Activated CD8-positive, alpha-beta T cell treated with anti-CD3 and anti-CD28 coated beads, Interleukin-2, amount 10 ng/mL, durations not matched to agents 7 days and 5 days (primary cell): ENCODE results near the gene OSTM1. TPM values are rescaled to one million over a fixed set of nuclear protein-coding genes. Genes with fewer than 3 reads are reported as not detected.

ENCODE experiments used
- ATAC-seq: fragments of 150-1000 bp; cut with Tn5 transposase; one replicate; pipeline ENCODE4 v1.10.0; 2021; ENCODE audit warnings: moderate library complexity
- CTCF ChIA-PET: fragments of 350-600 bp; sonication (Branson Sonifier 250); formaldehyde crosslinking; loops from one replicate; lab custom pipeline; 2021; ENCODE audit warnings: antibody characterized with exemption; lab: Charles Lee
- POLR2A ChIA-PET: fragments of 350-600 bp; sonication (Branson Sonifier 250); formaldehyde crosslinking; loops from one replicate; lab custom pipeline; 2021; ENCODE audit warnings: antibody characterized with exemption; lab: Charles Lee
- DNase-seq: peaks from one replicate; pipeline ENCODE4 v3.0.0-alpha.2; 2020
- H3K27ac Mint-ChIP-seq: one replicate; pipeline ENCODE4 v1.8.0; 2021; ENCODE audit warnings: mild to moderate bottlenecking, mixed read lengths
- H3K27me3 Mint-ChIP-seq: one replicate; pipeline ENCODE4 v1.8.0; 2021; ENCODE audit warnings: low read depth, mixed read lengths
- H3K36me3 Mint-ChIP-seq: one replicate; pipeline ENCODE4 v1.8.0; 2021; ENCODE audit warnings: low read depth, mixed read lengths
- H3K4me1 Mint-ChIP-seq: one replicate; pipeline ENCODE4 v1.8.0; 2021; ENCODE audit warnings: low read depth, mixed read lengths
- H3K4me3 Mint-ChIP-seq: one replicate; pipeline ENCODE4 v1.8.0; 2021; ENCODE audit warnings: mild to moderate bottlenecking, mixed read lengths
- H3K9me3 Mint-ChIP-seq: one replicate; pipeline ENCODE4 v1.8.0; 2022; ENCODE audit warnings: mixed read lengths; ENCODE audit not compliant: insufficient read depth
- total RNA-seq, 2 experiments: library from RNA; stranded (reverse); gene quantifications; one replicate each; pipeline ENCODE4 v1.2.3, GENCODE V29; 2021

Gene OSTM1
- total RNA-seq, 2 experiments from 2014 or later, result 25.2 to 25.5 TPM

DNA sequence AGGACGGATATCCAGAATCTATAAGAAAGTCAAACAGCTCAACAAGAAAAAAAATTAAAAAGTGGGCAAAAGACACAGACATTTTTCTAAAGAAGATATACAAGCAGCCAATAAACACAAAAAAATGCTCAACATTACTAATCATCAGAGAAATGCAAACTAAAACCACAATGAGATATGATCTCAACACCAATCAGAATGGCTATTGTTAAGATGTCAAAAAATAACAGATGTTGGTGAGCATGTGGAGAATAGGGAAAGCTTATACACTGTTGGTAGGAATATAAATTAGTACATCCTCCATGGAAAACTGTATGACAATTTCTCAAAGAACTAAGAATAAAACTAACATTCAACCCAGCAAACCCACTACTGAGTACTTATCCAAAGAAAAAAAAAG is 23.3 kb upstream of the OSTM1 start:
- ChIA-PET CTCF (no interaction called here), POLR2A (no interaction called here)
- peaks cover 21% of the 10 kb centered on the region for H3K27me3 Mint-ChIP-seq
- H3K9me3 Mint-ChIP-seq, result no peaks in the 10 kb centered on the region
- H3K4me3 Mint-ChIP-seq, result no peak overlapping the region
- no peak for DNase-seq
- H3K27ac Mint-ChIP-seq, result no peak overlapping the region
- H3K36me3 Mint-ChIP-seq, result no peaks in the 10 kb centered on the region
- ATAC-seq, result no peak
- H3K4me1 Mint-ChIP-seq, result no peaks in the 10 kb centered on the region

DNA sequence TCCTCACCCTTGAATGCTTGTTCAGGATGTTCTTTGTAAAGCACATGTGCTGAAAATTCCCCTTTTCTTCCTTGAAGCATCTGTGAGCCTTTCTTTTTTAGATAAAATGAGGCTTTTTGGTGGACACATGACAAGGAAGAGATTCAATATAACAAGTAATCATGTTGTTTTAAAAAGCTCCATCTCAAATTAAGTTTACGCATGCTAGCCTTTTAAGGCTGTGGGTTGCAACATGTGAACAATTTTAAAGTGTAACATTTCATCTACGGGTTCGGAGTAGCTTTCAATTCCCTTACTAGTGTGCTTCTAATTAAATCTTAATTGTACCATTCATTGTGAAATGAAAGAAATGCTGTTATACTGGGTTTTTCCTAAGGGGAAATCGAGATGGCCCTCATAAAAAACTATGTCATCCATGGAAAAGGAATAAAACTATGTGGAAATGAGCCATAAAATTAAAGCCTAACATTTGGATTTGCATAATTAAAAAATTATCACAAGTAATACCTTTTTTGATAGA is 19.3 kb upstream of the OSTM1 start:
- Mint-ChIP-seq H3K4me1 (no peaks in the 10 kb centered on the region), H3K4me3 (no peak overlapping the region), H3K27me3 (peaks cover 28% of the 10 kb centered on the region), H3K9me3 (no peaks in the 10 kb centered on the region), H3K27ac (no peak overlapping the region), H3K36me3 (no peaks in the 10 kb centered on the region)
- ChIA-PET POLR2A (no interaction called here), CTCF (no interaction called here)
- no peak for ATAC-seq
- DNase-seq, result no peak

DNA sequence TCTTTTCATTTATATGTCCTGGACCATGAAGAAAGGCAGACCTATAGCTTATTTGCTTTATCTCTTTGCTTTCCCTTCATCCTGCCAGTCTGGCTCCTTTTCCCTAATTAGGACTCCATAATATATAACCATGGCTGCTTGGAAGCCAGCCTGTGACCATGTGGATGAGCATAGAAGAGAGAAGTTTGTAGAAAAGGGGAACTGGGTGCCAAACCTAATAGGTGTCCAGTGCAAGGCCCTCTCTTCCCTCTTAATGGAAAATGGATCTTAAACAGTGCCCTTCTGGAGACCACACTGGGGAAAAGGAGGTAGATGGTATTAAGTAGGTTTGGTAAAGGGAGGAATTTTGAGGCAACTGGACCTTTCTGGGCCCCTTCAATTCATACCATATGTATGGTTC is 16.7 kb upstream of the OSTM1 start:
- POLR2A ChIA-PET, result no interaction called here
- peaks cover 29% of the 10 kb centered on the region for H3K27me3 Mint-ChIP-seq

DNA sequence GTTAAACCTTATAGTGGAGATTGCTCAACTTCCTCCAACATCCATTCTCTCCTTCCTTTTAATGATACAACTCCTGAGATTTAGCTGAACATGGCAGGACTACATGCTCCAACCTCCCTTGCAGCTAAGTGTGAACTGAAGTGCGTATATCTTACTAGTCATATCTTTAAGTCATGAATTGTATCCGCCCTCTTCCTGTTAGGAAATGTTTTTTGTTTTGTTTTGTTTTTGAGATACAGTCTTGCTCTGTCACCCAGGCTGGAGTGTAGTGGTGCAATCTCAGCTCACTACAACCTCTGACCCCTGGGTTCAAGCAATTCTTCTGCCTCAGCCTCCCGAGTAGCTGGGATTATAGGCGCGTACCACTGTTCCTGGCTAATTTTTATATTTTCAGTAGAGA is 8.8 kb upstream of the OSTM1 start:
- no peak for DNase-seq
- no peak overlapping the region for H3K27ac Mint-ChIP-seq
- ChIA-PET CTCF (no interaction called here), POLR2A (no interaction called here)
- no peak for ATAC-seq
- H3K4me1 Mint-ChIP-seq, result no peaks in the 10 kb centered on the region
- H3K4me3 Mint-ChIP-seq, result no peak overlapping the region
- H3K9me3 Mint-ChIP-seq, result no peaks in the 10 kb centered on the region
- H3K27me3 Mint-ChIP-seq, result peaks cover 39% of the 10 kb centered on the region
- no peaks in the 10 kb centered on the region for H3K36me3 Mint-ChIP-seq

More for the DNA sequence above, 16.7 kb upstream of the OSTM1 start:
- DNase-seq, result no peak
- ATAC-seq, result no peak
- Mint-ChIP-seq H3K27ac (no peak overlapping the region), H3K4me1 (no peaks in the 10 kb centered on the region), H3K9me3 (no peaks in the 10 kb centered on the region), H3K36me3 (no peaks in the 10 kb centered on the region), H3K4me3 (no peak overlapping the region)
- CTCF ChIA-PET, result no interaction called here

DNA sequence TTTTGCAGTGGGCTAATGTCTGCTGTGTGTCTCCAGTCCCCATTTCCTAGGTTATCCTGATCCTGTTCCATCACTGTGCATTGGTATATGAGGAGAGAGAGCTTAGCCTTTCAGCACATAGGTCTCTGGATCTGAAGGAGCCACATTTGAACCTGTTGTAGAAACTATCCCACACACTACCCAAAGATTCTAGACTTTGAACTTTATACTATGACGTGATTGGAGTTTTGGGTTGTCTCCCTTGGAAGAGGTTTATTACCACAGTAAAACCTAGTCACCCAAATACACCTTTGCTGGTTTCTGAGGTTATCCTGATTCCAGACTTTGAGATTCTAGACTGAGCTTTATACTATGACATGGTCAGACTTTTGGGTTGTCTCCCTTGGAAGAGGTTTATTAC is 8.0 kb upstream of the OSTM1 start:
- POLR2A ChIA-PET, result no interaction called here
- no peaks in the 10 kb centered on the region for H3K9me3 Mint-ChIP-seq
- no peak for ATAC-seq

DNA sequence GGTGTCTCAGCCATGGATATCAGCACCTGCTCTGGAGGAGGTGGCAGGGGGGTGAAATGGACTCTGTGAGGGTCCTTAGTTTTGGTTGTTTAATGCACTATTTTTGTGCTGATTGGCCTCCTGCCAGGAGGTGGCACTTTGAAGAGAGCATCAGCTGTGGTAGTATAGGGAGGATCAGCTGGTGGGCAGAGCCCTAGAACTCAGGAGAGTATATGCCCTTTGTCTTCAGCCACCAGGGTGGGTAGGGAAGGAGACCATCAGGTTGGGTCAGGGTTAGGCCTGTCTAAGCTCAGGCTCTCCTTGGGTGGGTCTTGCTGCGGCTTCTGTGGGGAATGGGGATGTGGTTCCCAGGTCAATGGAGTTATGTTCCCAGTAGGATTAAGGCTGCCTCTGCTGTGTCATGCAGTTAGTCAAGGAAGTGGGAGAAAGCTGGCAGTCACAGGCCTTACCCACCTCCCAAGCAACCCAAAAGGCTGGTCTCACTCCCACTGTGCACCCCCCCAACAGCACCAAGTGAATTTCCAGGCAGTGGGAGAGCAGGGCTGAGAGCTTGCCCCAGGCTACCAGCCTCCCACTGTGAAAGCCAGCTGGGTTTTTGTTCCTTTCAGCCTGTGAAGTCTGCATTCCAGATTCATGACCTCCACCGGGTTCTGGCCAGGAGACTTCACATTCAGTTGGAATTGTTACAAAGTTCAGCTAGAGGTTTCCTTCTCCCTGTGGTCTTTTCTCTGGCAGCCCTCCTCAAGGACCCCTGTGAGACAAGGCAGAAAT is 5.7 kb upstream of the OSTM1 start:
- CTCF ChIA-PET, result interaction anchor here (1.0 kb wide), 1 partner anchor 25 kb away, joined by 3 read pairs; no protein-coding TSS in a partner anchor
- POLR2A ChIA-PET, result no interaction called here

More for the DNA sequence above, 8.0 kb upstream of the OSTM1 start:
- CTCF ChIA-PET, result no interaction called here
- Mint-ChIP-seq H3K27ac (no peak overlapping the region), H3K4me1 (no peaks in the 10 kb centered on the region), H3K4me3 (no peak overlapping the region), H3K36me3 (no peaks in the 10 kb centered on the region), H3K27me3 (peaks cover 40% of the 10 kb centered on the region)
- DNase-seq, result no peak

DNA sequence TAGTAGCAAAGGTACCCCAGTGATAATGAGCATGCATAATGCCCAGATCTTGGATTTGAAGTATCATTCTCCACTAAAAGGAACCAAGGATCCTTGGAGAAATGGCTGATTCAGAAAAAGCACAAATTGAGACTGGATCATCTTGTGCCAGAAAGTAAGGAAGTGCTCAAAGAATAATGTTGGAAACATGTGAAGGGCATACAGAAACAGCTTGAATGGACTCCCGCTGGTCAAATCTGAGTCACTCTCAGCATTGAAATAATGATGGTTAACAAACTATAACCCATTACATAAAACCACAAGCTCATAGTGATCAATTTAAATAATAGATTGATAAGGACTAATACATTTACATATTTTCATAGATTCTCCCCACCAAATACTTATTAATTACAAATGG is 3.6 kb upstream of the OSTM1 start:
- POLR2A ChIA-PET, result no interaction called here
- no peaks in the 10 kb centered on the region for H3K9me3 Mint-ChIP-seq
- peaks cover 40% of the 10 kb centered on the region for H3K27me3 Mint-ChIP-seq
- no peak for DNase-seq
- CTCF ChIA-PET, result no interaction called here
- peaks cover 15% of the 10 kb centered on the region for H3K4me1 Mint-ChIP-seq
- H3K4me3 Mint-ChIP-seq, result no peak overlapping the region
- no peak for ATAC-seq
- H3K27ac Mint-ChIP-seq, result no peak overlapping the region
- peaks cover 2% of the 10 kb centered on the region for H3K36me3 Mint-ChIP-seq

More for the DNA sequence above, 5.7 kb upstream of the OSTM1 start:
- DNase-seq (no peak), ATAC-seq (no peak)
- Mint-ChIP-seq H3K36me3 (no peaks in the 10 kb centered on the region), H3K4me1 (peaks cover 2% of the 10 kb centered on the region), H3K27me3 (peaks cover 42% of the 10 kb centered on the region), H3K27ac (no peak overlapping the region), H3K9me3 (no peaks in the 10 kb centered on the region), H3K4me3 (no peak overlapping the region)

DNA sequence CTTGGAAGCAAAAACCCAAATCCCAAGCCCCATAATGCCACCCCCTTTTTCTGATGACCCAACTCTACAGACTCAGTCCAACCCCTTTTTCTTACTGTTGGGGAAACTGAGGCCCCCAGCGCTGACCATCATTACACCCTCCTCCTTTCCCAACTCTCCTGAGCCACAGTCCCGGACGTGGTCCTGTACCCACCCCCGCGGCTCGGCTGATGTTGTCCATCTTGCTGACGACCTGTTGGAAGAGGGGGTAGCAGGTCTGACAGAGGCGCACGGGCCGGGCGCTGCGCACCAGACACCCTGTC is 533 bp downstream of the OSTM1 start:
- no peaks in the 10 kb centered on the region for H3K9me3 Mint-ChIP-seq
- peaks cover 8% of the 10 kb centered on the region for H3K36me3 Mint-ChIP-seq
- ChIA-PET POLR2A (no interaction called here), CTCF (interaction anchor here (1.0 to 1.3 kb wide), 2 partner anchors 27 to 419 kb away, joined by 3 to 4 read pairs; no protein-coding TSS in a partner anchor)
- H3K27ac Mint-ChIP-seq, result peak overlapping the region; percentile 73
- peaks cover 16% of the 10 kb centered on the region for H3K27me3 Mint-ChIP-seq
- peak overlapping the region; percentile 85 for H3K4me3 Mint-ChIP-seq
- peak; percentile 30 for DNase-seq
- peaks cover 21% of the 10 kb centered on the region for H3K4me1 Mint-ChIP-seq
- peak; percentile 54 for ATAC-seq

DNA sequence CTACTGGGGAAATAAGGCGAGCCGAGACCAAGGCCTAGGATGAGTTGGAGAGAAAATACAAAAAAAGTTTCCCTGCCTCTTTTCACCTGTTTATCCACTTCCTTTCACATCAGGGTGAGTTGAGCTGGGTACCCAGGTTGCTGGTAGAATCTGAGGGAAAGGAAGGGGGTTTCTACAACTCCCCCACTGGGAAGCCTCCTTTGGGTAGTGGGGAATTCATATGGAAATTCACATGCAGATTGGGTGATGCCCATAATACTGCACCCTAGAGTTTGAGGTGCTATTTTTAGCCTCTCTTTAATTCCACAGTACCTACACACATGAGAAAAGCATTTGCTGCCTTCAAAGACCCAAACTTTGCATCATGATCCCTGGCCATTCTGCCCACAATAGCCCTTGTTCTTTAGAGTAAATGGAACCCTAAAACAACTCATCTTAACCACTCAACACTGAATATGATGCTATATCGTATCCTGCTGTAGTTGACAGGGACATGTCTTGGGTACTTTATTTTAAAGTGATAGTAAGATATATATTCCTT is 2.7 kb downstream of the OSTM1 start:
- peaks cover 21% of the 10 kb centered on the region for H3K4me1 Mint-ChIP-seq
- no peak overlapping the region for H3K4me3 Mint-ChIP-seq
- DNase-seq, result no peak
- H3K36me3 Mint-ChIP-seq, result peaks cover 8% of the 10 kb centered on the region
- no peak overlapping the region for H3K27ac Mint-ChIP-seq
- H3K9me3 Mint-ChIP-seq, result no peaks in the 10 kb centered on the region
- ATAC-seq, result no peak
- no peaks in the 10 kb centered on the region for H3K27me3 Mint-ChIP-seq
- POLR2A ChIA-PET, result no interaction called here
- CTCF ChIA-PET, result no interaction called here

DNA sequence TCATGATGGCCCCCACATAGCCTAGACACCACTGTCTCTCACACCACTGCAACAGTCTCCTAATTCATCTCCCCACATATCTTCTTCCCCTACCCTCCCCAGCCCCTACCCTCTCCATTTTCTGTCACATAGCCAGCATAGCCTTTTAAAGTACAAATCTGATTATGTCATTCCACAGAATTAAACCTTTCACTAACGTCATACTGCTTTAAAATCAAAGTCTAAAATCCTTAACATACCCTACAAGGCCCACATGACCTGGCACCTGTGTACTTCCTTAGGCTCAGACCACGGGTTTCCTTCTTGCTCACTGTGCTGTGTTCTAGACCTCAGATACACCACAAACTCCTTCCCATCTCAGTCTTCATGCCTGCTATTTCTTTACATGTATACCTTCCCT is 5.9 kb downstream of the OSTM1 start:
- Mint-ChIP-seq H3K4me1 (peaks cover 10% of the 10 kb centered on the region), H3K27me3 (no peaks in the 10 kb centered on the region), H3K36me3 (peaks cover 6% of the 10 kb centered on the region), H3K27ac (no peak overlapping the region), H3K4me3 (no peak overlapping the region), H3K9me3 (no peaks in the 10 kb centered on the region)
- DNase-seq (peak; percentile 64), ATAC-seq (peak; percentile 93)
- POLR2A ChIA-PET, result no interaction called here
- CTCF ChIA-PET, result no interaction called here

DNA sequence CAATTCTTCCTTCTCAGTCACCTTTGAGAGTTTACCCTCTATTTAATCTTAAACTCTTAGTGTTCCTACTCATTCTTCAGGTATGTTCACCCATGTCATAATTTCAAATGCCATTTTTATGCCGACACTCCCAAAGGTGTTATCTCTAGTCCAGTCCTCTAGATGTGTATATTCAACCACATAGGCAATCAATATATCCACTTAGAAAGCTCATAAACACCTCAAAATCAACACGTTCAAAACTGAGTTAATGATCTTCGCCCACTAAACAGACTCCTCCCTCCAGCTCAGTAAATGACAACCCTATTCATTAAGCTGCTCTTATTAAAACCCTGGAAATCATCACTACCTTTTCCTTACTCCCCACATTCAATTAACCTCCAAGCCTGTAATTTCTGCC is 6.4 kb downstream of the OSTM1 start:
- DNase-seq, result no peak
- Mint-ChIP-seq H3K9me3 (no peaks in the 10 kb centered on the region), H3K4me1 (peaks cover 5% of the 10 kb centered on the region), H3K27me3 (no peaks in the 10 kb centered on the region), H3K27ac (no peak overlapping the region), H3K36me3 (peaks cover 6% of the 10 kb centered on the region), H3K4me3 (no peak overlapping the region)
- POLR2A ChIA-PET, result no interaction called here
- ATAC-seq, result no peak
- CTCF ChIA-PET, result no interaction called here

DNA sequence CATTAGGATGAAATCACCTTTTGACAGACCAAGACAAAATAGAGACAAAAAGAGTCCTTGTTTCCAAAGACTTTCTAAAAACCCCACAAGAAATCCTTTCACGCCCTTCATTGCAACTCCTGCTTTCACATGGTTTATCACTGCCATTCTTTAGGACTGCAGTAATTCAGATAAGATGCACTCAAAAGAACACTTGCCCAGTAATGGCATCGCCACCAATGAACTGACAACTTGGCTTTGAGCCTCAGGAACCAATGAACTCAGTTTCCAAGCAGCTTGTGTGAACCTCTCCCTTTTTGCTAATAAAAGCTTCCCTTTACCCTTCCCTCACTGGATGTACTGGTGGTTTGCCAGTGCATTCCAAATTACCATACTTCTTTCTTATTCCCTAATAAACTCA is 21.8 kb downstream of the OSTM1 start:
- CTCF ChIA-PET, result no interaction called here
- H3K36me3 Mint-ChIP-seq, result peaks cover 7% of the 10 kb centered on the region
- no peaks in the 10 kb centered on the region for H3K4me1 Mint-ChIP-seq
- no peak for DNase-seq
- no peak overlapping the region for H3K4me3 Mint-ChIP-seq
- ATAC-seq, result no peak
- no peaks in the 10 kb centered on the region for H3K9me3 Mint-ChIP-seq
- no peaks in the 10 kb centered on the region for H3K27me3 Mint-ChIP-seq
- H3K27ac Mint-ChIP-seq, result no peak overlapping the region
- POLR2A ChIA-PET, result no interaction called here
